GM12878 (cell line): ENCODE data around the gene TOM1L1. TPM values are rescaled to one million over a fixed set of nuclear protein-coding genes. Genes with fewer than 3 reads are reported as not detected.

Experiments used
- ATAC-seq: fragments of 200-7000 bp; cut with Tn5 transposase; 3 replicates; pipeline ENCODE4 v1.9.1; 2020; ENCODE audit warnings: mild to moderate bottlenecking, moderate library complexity
- BruUV-seq: library from RNA; stranded (reverse); fragments of 400-500 nt; replicated peaks from 2 replicates; lab custom pipeline; 2021; lab: Mats Ljungman, UMichigan
- CTCF ChIA-PET: fragments of 300-600 bp; sonication (Branson Sonifier 250); formaldehyde crosslinking; extraction: SDS; loops from one replicate; lab custom pipeline; 2021; ENCODE audit warnings: inconsistent platforms; lab: Yijun Ruan, JAX
- POLR2A ChIA-PET: fragments of 350-600 bp; formaldehyde crosslinking; extraction: SDS; loops from one replicate; lab custom pipeline; 2021; ENCODE audit warnings: inconsistent platforms; lab: Charles Lee
- RAD21 ChIA-PET: fragments of 300-600 bp; sonication (Branson Sonifier 250); formaldehyde crosslinking; loops from one replicate; lab custom pipeline; 2023; ENCODE audit warnings: antibody characterized with exemption; ENCODE audit not compliant: unreplicated experiment; lab: Charles Lee
- SMC1A ChIA-PET: fragments of 300-600 bp; sonication (Branson Sonifier 250); formaldehyde crosslinking; loops from one replicate; lab custom pipeline; 2023; ENCODE audit not compliant: unreplicated experiment, uncharacterized antibody; lab: Charles Lee
- DNase-seq: peaks from one replicate; pipeline ENCODE4 v3.0.0-alpha.2; 2011; ENCODE audit warnings: low read depth, low spot score
- FAIRE-seq: peaks from 3 replicates; lab custom pipeline; 2011; peaks lifted over from hg19 to GRCh38; lab: Jason Lieb, UNC
- H2AFZ ChIP-seq: 2 replicates; pipeline ENCODE4 v1.6.0; 2011; ENCODE audit warnings: low read depth, low read length, control low read depth; ENCODE audit not compliant: control insufficient read depth
- H3K27ac ChIP-seq: 2 replicates; pipeline ENCODE4 v1.5.1; 2011; ENCODE audit warnings: control low read depth; ENCODE audit not compliant: control insufficient read depth, insufficient read depth
- H3K27me3 ChIP-seq, 2 experiments: replicated peaks in 1 of 2; 2 replicates each; pipeline versions ENCODE4 v1.6.0 to v1.6.1; 2011; ENCODE audit warnings: low read length in 1 of 2; ENCODE audit not compliant: control insufficient read depth in 2 of 2, insufficient read depth in 2 of 2
- H3K36me3 ChIP-seq, 2 experiments: 2 replicates each; pipeline ENCODE4 v1.5.1; 2011; ENCODE audit warnings: low read length in 1 of 2; ENCODE audit not compliant: control insufficient read depth in 2 of 2, insufficient read depth in 2 of 2
- H3K4me1 ChIP-seq: 2 replicates; pipeline ENCODE4 v1.6.1; 2011; ENCODE audit warnings: mild to moderate bottlenecking, low read length, moderate library complexity, mixed read lengths; ENCODE audit not compliant: control insufficient read depth, insufficient read depth
- H3K4me2 ChIP-seq: 2 replicates; pipeline ENCODE4 v1.6.0; 2011; ENCODE audit warnings: control low read depth; ENCODE audit not compliant: control insufficient read depth, insufficient read depth
- H3K4me3 ChIP-seq: fragments of 200-600 bp; sonication (generic); 2 replicates; pipeline ENCODE4 v1.5.1; 2016
- H3K79me2 ChIP-seq: 2 replicates; pipeline ENCODE4 v1.6.0; 2011; ENCODE audit warnings: low read length; ENCODE audit not compliant: control insufficient read depth, insufficient read depth
- H3K9ac ChIP-seq: 2 replicates; pipeline ENCODE4 v1.8.0; 2011; ENCODE audit warnings: low read length, control low read depth, mixed read lengths; ENCODE audit not compliant: control insufficient read depth, insufficient read depth
- H3K9me3 ChIP-seq: replicated peaks from 3 replicates; pipeline ENCODE4 v1.5.1; 2011; ENCODE audit warnings: mild to moderate bottlenecking, low read length; ENCODE audit not compliant: control insufficient read depth, insufficient read depth
- H4K20me1 ChIP-seq: 2 replicates; pipeline ENCODE4 v1.6.0; 2011; ENCODE audit not compliant: control insufficient read depth, insufficient read depth
- ATF3 ChIP-seq: IDR thresholded peaks from 2 replicates; pipeline ENCODE4 v1.6.1; 2011; ENCODE audit warnings: low read depth, mild to moderate bottlenecking, low read length, moderate library complexity, borderline replicate concordance; ENCODE audit errors: extremely low read depth
- BCL3 ChIP-seq: IDR thresholded peaks from 2 replicates; pipeline ENCODE4 v1.6.1; 2011; ENCODE audit warnings: borderline replicate concordance, low read depth, mild to moderate bottlenecking, moderate library complexity, low read length; ENCODE audit not compliant: insufficient read depth, poor library complexity, severe bottlenecking
- CBX5 ChIP-seq: sonication (generic); IDR thresholded peaks from 2 replicates; pipeline ENCODE4 v1.6.1; 2016; ENCODE audit warnings: low read depth, moderate library complexity, mild to moderate bottlenecking, inconsistent platforms
- E2F8 ChIP-seq: fragments of 450-650 bp; IDR thresholded peaks from 2 replicates; pipeline ENCODE4 v1.6.1; 2018; ENCODE audit warnings: mild to moderate bottlenecking, low read depth, moderate library complexity; ENCODE audit not compliant: partially characterized antibody
- EGR1 ChIP-seq, 2 experiments: IDR thresholded peaks; 1 replicate in 1 of 2; 2 replicates in 1 of 2; pipeline ENCODE4 v1.6.1; 2011 to 2012; ENCODE audit warnings: low read depth in 2 of 2, low read length in 2 of 2, borderline replicate concordance in 1 of 2, mild to moderate bottlenecking in 1 of 2, moderate library complexity in 1 of 2
- ELK1 ChIP-seq: IDR thresholded peaks from 2 replicates; pipeline ENCODE4 v1.6.1; 2012; ENCODE audit warnings: low read depth, low read length, improper control_type of control experiment
- HCFC1 ChIP-seq: fragments of 150-350 bp; IDR thresholded peaks from 2 replicates; pipeline ENCODE4 v1.6.1; 2014; ENCODE audit warnings: low read length
- IRF5 ChIP-seq: fragments of 450-650 bp; IDR thresholded peaks from 2 replicates; pipeline ENCODE4 v1.6.1; 2017; ENCODE audit warnings: borderline replicate concordance
- MLLT1 ChIP-seq: fragments of 450-650 bp; IDR thresholded peaks from 2 replicates; pipeline ENCODE4 v1.6.1; 2016; ENCODE audit warnings: mild to moderate bottlenecking
- NFYB ChIP-seq: IDR thresholded peaks from 2 replicates; pipeline ENCODE4 v1.6.1; 2011; ENCODE audit warnings: low read depth, mild to moderate bottlenecking, low read length, improper control_type of control experiment, moderate library complexity; ENCODE audit not compliant: insufficient read depth
- STAT3 ChIP-seq: IDR thresholded peaks from 2 replicates; pipeline ENCODE4 v1.6.1; 2011; ENCODE audit warnings: low read depth, low read length, improper control_type of control experiment
- TCF7 ChIP-seq: IDR thresholded peaks from 2 replicates; pipeline ENCODE4 v1.6.1; 2014; ENCODE audit warnings: antibody characterized with exemption, borderline replicate concordance
- ZNF207 ChIP-seq: fragments of 450-650 bp; IDR thresholded peaks from 2 replicates; pipeline ENCODE4 v1.6.1; 2014; ENCODE audit warnings: antibody characterized with exemption, mild to moderate bottlenecking, borderline replicate concordance
- WGBS: methylation state at CpG from one replicate; pipeline ENCODE4 v1.1.6; 2016; ENCODE audit warnings: low lambda C conversion rate; ENCODE audit not compliant: insufficient replicate concordance, insufficient coverage; ENCODE audit errors: missing lambda C conversion rate; 5-methylcytosine and 5-hydroxymethylcytosine counted together
- in situ Hi-C: fragments of 300-500 bp; cut with MboI; formaldehyde crosslinking; loops from 9 replicates; pipeline ENCODE4 v1.14.3; 2018; ENCODE audit warnings: mixed read lengths
- intact Hi-C: fragments of 100-400 bp; cut with micrococcal nuclease; formaldehyde crosslinking; loops from one replicate; pipeline ENCODE4 v1.14.2; 2022; ENCODE audit not compliant: unreplicated experiment
- polyA plus RNA-seq, 11 experiments: library from polyadenylated mRNA; depleted of rRNA in 4 of 11; unstranded in 6 of 11; stranded (reverse) in 5 of 11; fragments of >200 nt; fragmentation: Nextera tagmentation in 4 of 11; fragmentation: Illumina TruSeq in 1 of 11; extraction: Ambion mirVana in 4 of 11; extraction: Trizol in 1 of 11; gene quantifications; 1 replicate in 1 of 11; 2 replicates in 10 of 11; pipeline versions ENCODE4 v1.2.1 to v1.2.3, GENCODE V29; 2011 to 2016; ENCODE audit warnings: inconsistent platforms in 2 of 11, missing spikeins in 2 of 11, low read depth in 1 of 11
- total RNA-seq, 4 experiments: library from RNA; depleted of rRNA in 3 of 4; stranded (reverse); fragments of >200 nt in 3 of 4; fragmentation: Illumina TruSeq in 1 of 4; extraction: Trizol in 1 of 4; gene quantifications; 2 replicates each; pipeline versions ENCODE4 v1.2.1 to v1.2.3, GENCODE V29; 2013 to 2021

Gene TOM1L1
- total and polyA plus RNA-seq, 10 of the 15 experiments (the other 5 are each of a cell fraction or from before 2014, with no cell fraction given), result 1.9 to 8.8 (median 2.5) TPM

- no peak for TF ChIP-seq ELK1
- no peak for TF ChIP-seq E2F8
- TF ChIP-seq EGR1 (IDR thresholded peaks at IDR 0.05; ENCODE audit: borderline replicate concordance in 1 of 2, low read depth in 2 of 2, low read length in 2 of 2), result no peak
These were observed 9.1 kb downstream of the TOM1L1 start (continued) for GRCh38 chr17:54909766-54910165.

GRCh38 chr17:54916721-54917120, 16.1 kb downstream of the TOM1L1 start:
- H3K9ac ChIP-seq, result no peak overlapping the region
- no peak overlapping the region for H2AFZ ChIP-seq
- SMC1A ChIA-PET, result no interaction called here
- RAD21 ChIA-PET, result no interaction called here
- BruUV-seq, result no TSS peak
- no peaks in the 10 kb centered on the region for H3K79me2 ChIP-seq
- no peaks in the 10 kb centered on the region for H4K20me1 ChIP-seq
- in situ Hi-C loops, result no loop called here
- no peaks in the 10 kb centered on the region for H3K36me3 ChIP-seq
- H3K9me3 ChIP-seq, result no peaks in the 10 kb centered on the region; the same call in 2 of the 3 replicates
- H3K27ac ChIP-seq, result no peak overlapping the region
- no peak overlapping the region for H3K4me2 ChIP-seq
- WGBS, result 24% methylated on average over 2 of the region's 2 CpGs
- no peak overlapping the region for H3K4me3 ChIP-seq
- intact Hi-C loops, result no loop called here
- DNase-seq (no peak), FAIRE-seq (no peak), ATAC-seq (no peak)
- H3K27me3 ChIP-seq, result no peaks in the 10 kb centered on the region
- CTCF ChIA-PET, result no interaction called here
- no peaks in the 10 kb centered on the region for H3K4me1 ChIP-seq
- POLR2A ChIA-PET, result no interaction called here
- no peak for TF ChIP-seq MLLT1
- no peak for TF ChIP-seq BCL3
- no peak for TF ChIP-seq STAT3
- TF ChIP-seq TCF7, result no peak
- TF ChIP-seq ATF3, result no peak
- TF ChIP-seq CBX5, result no peak
- TF ChIP-seq NFYB, result no peak
- TF ChIP-seq HCFC1, result no peak
- no peak for TF ChIP-seq IRF5
- no peak for TF ChIP-seq ZNF207
